HG02884 (cell line): ENCODE results near the gene CLCNKA.
"Not testable (repeated sequence)": the region's sequence is repeated elsewhere in the genome, so short reads cannot be mapped to it uniquely, and the experiment has no call there.

Source experiments
- ATAC-seq: cut with Tn5 transposase; IDR thresholded peaks from one replicate; pipeline ENCODE4 v1.9.1; 2021; ENCODE audit warnings: mild to moderate bottlenecking, moderate library complexity; ENCODE audit not compliant: unreplicated experiment

CLCNKA gene

DNA sequence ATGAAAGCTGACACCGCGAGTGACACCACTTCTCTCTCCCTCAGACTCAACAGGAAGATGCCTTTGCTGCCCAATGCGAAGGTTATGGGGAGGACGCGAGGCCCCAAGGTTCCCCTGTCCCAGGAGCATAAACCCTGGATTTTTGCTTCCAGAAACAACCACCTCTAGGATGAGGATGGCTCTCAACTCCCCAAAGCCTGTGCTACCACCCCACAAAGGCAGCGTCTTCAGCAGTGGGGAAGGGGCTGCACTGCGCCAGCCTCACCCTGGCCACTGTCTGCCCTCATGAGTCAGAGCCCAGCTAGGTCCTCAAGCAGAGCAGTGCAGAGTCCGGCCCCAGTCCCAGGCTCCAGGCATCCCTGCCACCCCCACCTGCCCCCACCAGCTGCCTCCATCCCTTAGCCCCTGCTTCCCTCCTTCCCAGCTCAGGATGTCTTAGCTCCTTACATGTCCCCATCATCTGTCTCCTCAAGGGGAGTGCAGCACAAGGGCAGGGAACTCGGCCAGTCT is 24.7 kb upstream of the CLCNKA start:
- no peak for ATAC-seq

- no peak for ATAC-seq
These were observed 24.1 kb upstream of the CLCNKA start for GRCh38 chr1:15997637-15998280.

DNA sequence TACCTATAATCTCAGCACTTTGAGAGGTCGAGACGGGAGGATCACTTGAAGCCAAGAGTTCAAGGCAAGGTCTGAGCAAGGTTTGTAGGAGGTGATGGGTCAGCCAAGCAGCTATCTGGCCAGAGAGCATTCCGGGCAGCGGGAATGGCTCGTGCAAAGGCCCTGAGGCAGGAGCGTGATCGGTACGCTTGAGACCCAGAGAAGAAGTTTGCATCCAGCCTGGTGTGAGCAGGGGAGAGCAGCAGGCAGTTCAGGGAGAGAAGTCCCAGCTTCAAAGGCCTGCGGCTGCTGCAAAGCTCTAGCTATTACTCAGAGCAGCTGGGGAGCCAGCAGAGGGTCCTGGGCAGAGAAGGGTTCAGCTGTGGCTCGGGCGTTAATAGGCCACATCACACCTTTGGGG is 22.9 kb upstream of the CLCNKA start:
- ATAC-seq = no peak

GRCh38 chr1:16001274-16001673 is 20.6 kb upstream of the CLCNKA start:
- ATAC-seq = not testable (repeated sequence)

GRCh38 chr1:16005597-16005996 is 16.2 kb upstream of the CLCNKA start:
- ATAC-seq = no peak

GRCh38 chr1:16006010-16006409 is 15.8 kb upstream of the CLCNKA start:
- no peak for ATAC-seq

DNA sequence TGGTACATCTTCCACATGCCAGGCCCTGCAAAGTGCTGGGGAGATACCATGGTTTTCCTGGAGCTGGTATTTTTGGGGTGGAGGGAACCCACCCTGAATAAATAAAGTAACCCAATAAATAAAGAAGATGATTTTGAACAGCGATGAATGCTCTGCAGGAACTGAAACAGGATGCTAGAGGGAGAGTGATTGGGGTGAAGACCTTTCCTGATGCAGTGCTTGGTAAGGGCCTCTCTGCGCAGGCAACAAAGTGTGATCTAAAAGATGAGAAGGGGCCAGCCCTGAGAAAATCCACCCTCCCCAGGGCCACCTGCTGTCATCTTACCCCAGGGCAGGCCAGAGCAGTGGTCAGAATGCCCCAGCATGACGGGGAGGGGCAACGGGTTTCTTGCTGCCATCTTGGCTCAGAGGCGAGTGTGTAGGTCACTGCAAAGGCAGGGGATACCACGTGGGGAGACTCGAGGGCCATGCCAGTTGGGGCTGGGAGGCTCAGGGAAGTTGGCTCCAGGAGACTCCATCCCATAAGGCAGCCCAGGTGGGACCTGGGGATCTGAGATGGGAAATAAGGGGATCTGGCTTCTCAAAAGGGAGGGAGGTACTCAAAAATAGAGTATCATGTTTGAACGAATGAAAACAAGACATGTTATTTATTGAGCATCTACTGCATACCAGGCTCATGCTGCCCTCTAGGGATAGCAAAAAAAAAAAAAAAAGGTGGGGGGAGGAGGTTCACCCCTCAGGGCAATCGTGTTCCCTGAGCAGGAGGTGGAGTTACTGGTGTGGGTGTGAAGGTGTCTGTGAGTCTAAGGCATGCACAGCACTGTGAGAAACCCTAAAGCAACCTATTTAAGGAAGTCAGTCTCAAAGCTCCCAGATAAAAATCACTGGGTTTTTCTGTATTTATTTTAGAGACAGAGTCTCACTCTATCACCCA is 15.0 kb upstream of the CLCNKA start:
- no peak for ATAC-seq

GRCh38 chr1:16007671-16008341 is 14.0 kb upstream of the CLCNKA start:
- ATAC-seq = no peak

GRCh38 chr1:16009030-16009460 is 12.8 kb upstream of the CLCNKA start:
- ATAC-seq = no peak

DNA sequence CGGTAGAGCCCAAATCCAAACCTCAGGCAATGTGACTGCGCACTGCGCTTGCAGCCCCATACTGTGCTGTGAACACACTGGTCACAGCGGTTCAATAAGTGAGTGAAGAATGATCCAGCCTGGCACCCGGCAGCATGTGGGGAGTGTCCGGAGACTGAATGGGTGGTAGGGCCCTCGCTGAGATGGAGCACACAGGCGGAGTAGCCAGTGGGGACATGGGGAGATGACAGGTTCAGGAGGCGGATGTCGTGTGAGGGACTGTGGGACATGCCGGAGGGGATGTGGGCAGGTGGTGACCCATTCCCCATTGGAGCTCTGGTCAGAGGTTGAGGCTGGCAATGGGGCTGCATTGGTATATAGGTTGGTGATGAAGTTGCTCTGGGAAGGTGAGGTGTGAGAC is 12.2 kb upstream of the CLCNKA start:
- no peak for ATAC-seq

GRCh38 chr1:16010837-16011236 is 11.0 kb upstream of the CLCNKA start:
- no peak for ATAC-seq

DNA sequence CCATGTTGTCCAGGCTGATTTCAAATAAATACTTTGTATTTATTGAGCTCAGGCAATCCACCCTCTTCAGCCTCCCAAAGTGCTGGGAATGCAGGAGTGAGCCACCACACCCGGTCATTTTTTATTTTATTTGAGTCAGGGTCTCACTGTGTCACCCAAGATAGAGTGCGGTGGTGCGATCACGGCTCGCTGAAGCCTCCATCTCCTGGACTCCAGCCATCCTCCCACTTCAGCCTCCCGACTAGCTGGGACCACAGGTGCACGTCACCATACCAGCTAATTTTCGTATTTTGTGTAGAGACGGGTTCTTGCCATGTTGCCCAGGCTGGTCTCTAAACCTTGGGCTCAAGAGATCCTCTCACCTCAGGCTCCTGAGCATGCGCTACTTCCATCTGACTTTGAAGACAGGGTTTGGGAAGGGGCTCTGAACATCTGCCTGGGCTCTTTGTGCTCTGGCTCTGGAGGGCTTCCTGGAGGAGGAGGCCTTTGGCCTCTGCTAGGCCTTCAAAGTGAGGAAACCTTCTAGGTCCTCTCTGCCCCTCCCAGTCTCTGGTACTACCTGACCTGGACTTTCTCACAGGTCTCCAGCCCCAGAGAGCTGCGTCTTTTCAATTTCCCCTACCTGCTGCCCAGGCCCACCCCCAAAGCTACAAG is 9.8 kb upstream of the CLCNKA start:
- no peak for ATAC-seq

DNA sequence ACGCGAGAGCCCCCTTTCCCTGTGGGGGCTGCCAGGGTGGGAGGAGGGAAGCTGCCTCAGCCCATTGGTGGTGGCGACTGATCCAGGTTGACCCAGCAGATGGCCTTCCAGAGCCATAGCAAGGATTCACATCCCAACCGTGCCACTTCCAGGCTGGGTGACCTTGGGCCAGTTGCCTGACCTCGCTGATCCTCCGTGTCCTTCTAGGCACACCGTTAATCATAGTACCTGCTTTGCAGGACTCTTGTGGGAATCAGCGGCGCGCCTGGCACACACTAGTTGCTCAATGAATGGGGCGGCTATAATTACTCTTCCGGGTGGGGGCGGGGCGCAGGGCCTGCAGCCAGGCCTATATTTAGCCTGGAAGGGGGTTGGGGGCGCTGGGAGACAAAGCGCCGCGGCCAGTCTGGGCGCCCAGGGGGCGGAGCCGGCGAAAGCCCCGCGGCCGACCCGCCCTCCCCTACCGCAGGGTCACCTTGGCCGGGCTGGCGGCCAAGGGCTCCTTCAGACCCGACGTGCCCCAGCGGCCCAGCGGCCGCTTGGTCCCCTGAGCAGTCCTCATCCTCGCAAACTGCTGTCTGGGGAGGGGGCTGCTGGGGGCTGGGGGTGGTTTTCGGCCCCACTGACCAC is 9.1 kb upstream of the CLCNKA start:
- no peak for ATAC-seq

GRCh38 chr1:16013220-16013907 is 8.5 kb upstream of the CLCNKA start:
- no peak for ATAC-seq

DNA sequence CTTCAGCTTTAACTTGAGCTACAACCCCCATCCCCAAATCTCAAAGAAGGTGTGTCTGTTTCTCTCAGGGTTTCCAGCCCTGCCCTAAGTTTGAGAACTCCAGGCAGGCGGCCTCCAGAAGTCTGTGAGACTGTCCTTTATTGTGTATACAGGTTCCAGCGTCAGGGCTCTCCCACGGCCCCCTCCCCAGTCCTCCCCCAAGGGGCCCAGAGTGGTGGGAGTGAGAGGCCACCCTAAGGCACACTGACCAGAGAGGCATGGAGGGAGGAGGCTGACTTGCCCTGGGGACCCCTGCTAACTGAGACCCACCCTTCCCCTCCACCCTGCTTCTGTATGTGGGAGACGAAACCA is 8.0 kb upstream of the CLCNKA start:
- ATAC-seq = no peak

- ATAC-seq = no peak
These were observed 7.0 kb upstream of the CLCNKA start for GRCh38 chr1:16014509-16015482.

- no peak for ATAC-seq
These were observed 6.3 kb upstream of the CLCNKA start for GRCh38 chr1:16015491-16015890.

DNA sequence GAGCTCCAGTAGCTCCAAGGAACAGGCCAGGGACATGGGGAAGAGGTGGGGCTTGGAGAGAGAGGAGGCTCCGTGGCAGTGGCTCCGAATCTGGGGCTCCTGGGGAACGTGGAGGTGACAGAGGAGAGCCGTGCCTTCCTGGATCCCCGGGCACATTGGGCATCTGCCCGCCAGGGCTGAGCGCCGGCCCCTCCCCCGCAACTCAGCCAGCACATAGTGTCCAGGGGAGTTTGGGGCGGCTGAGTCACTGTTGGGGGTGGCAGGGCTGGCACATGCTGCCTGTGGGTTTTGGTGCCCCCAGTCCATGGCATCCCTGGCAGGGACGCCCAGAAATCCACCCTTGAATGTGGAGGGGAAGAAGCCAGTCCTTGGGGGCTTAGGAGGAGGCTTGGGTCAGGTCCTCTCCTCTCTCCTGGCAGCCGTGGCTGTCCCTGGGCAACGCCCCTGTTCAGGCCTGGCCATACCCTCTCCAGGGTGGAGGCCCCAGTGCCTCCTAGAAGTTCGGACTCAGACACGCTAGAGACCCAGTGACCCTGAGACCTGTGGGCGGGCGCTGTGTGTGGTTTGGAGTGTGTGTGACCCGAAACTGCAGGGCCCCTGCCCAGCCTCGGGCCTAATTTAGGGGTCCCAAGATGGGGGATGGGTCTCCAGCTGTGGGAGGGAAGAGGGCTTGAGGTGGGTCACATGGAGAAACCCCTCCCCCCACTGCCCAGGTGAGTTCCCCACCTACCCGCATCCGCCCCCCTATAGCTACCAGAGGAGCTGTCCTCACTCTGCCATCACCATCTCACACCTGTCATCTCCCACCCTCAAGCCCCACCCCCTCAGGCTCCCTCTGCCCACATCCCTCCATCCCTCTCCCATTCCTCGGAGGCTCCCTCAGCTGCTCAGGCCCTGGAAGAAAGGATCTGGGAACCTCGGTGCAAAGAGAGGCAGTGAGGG is 5.6 kb upstream of the CLCNKA start:
- ATAC-seq = no peak
